Left lung (tissue), 10 donors: ENCODE results near the gene XKR3. TPM values are rescaled to one million over a fixed set of nuclear protein-coding genes. Genes with fewer than 3 reads are reported as not detected.
"Not testable (repeated sequence)": the region's sequence is repeated elsewhere in the genome, so short reads cannot be mapped to it uniquely, and the experiment has no call there.

ENCODE experiments used
- ATAC-seq: fragments of 200-7000 bp; cut with Tn5 transposase; one replicate; pipeline ENCODE4 v1.9.1; 2020; ENCODE audit warnings: moderate library complexity
- DNase-seq, 4 donors: peaks; one replicate each; pipeline ENCODE4 v3.0.0-alpha.2; 2013 to 2020
- H3K27ac ChIP-seq, 2 donors: fragments of 200-600 bp; sonication (generic) in 1 of 2; one replicate each; pipeline versions ENCODE4 v1.5.0 to v1.8.0; 2020 to 2021
- H3K27me3 ChIP-seq, 2 donors: fragments of 200-600 bp; sonication (generic) in 1 of 2; one replicate each; pipeline versions ENCODE4 v1.5.0 to v1.8.0; 2020 to 2021
- H3K36me3 ChIP-seq, 2 donors: fragments of 200-600 bp; sonication (generic) in 1 of 2; one replicate each; pipeline versions ENCODE4 v1.5.0 to v1.8.0; 2020 to 2021
- H3K4me1 ChIP-seq, 2 donors: fragments of 200-600 bp; one replicate each; pipeline ENCODE4 v1.8.0; 2021
- H3K4me3 ChIP-seq, 2 donors: fragments of 200-600 bp; sonication (generic) in 1 of 2; one replicate each; pipeline versions ENCODE4 v1.5.0 to v1.8.0; 2020 to 2021; ENCODE audit warnings: mild to moderate bottlenecking in 1 of 2
- H3K9me3 ChIP-seq, 2 donors: fragments of 200-600 bp; sonication (generic) in 1 of 2; one replicate each; pipeline versions ENCODE4 v1.5.0 to v1.8.0; 2020 to 2021
- CTCF ChIP-seq, 2 donors: fragments of 200-600 bp; sonication (generic) in 1 of 2; IDR thresholded peaks; one replicate each; pipeline versions ENCODE4 v1.5.0 to v1.8.0; 2021; ENCODE audit warnings: antibody characterized with exemption in 2 of 2
- intact Hi-C, 2 donors: fragments of 100-400 bp; cut with DNase I; formaldehyde crosslinking; loops; one replicate each; pipeline versions ENCODE4 v1.11.2 to v1.14.2; 2022
- polyA plus RNA-seq, 6 donors: library from polyadenylated mRNA; unstranded; fragments of 120-200 nt; gene quantifications; one replicate each; pipeline ENCODE4 v1.2.1, GENCODE V29; 2013; ENCODE audit not compliant: insufficient read length in 6 of 6
- total RNA-seq, 2 donors: library from RNA; stranded (reverse); fragmentation: NEBNext Ultra II Directional; extraction: Animal tissue kit (Norgen Biotek cat#: 25700); gene quantifications; one replicate each; pipeline ENCODE4 v1.2.1, GENCODE V29; 2021
- donor health status: DM: no; HTN: yes; CAD: no.
- donor health status: DM: no; HTN: no; CAD: no.

Gene XKR3
- total and polyA plus RNA-seq, 8 donors, result 0.15 to 0.31 TPM; not detected in 6

DNA sequence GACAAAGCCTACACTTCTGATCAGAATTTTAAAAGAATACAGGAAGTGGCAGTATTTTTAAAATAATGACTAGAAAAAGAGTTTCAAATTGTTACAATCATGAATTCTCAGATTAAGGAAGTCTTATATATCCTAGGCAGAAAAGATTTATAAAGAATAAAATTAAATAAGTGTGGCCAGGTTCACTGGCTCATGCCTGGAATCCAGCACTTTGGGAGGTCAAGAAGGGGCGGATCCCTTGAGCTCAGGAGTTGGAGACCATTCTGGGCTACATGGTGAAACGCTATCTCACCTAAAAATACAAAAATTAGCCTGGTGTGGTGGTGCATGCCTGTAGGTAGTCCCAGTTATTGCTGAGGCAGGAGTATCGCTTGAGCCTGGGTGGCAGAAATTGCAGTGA lies 24.1 kb downstream of the XKR3 start:
- H3K9me3 ChIP-seq, result no peaks in the 10 kb centered on the region
- ATAC-seq, result no peak
- no peaks in the 10 kb centered on the region for H3K27me3 ChIP-seq
- TF ChIP-seq CTCF (IDR thresholded peaks at IDR 0.05), result no peak
- DNase-seq, result no peak
- no peak overlapping the region for H3K27ac ChIP-seq
- no peak overlapping the region for H3K4me3 ChIP-seq
- intact Hi-C loops, result no loop called here
- no peaks in the 10 kb centered on the region for H3K36me3 ChIP-seq
- no peaks in the 10 kb centered on the region for H3K4me1 ChIP-seq

DNA sequence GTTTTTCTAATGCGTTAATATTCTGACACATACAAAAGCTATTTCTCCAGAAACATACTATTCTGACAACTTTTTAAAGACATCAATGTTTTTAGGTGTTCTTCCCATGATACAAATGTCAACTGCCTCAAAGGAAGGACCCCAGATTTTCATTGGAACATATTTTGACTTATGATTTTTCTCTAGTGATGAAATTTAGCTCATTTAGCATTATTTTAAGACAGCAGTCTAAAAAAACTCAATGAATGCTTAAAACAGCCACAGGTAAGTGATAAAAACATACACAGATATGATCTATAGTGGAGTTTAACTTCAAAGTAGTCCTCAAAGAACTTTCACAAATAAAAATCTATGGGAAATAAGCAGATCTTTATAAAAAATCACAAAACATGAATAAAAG lies 24.9 kb downstream of the XKR3 start:
- ATAC-seq (no peak), DNase-seq (no peak)
- Histone ChIP-seq H3K27me3 (no peaks in the 10 kb centered on the region), H3K36me3 (no peaks in the 10 kb centered on the region), H3K4me1 (no peaks in the 10 kb centered on the region), H3K9me3 (no peaks in the 10 kb centered on the region), H3K4me3 (no peak overlapping the region), H3K27ac (no peak overlapping the region)
- intact Hi-C loops, result no loop called here
- no peak for TF ChIP-seq CTCF (IDR thresholded peaks at IDR 0.05)

- H3K9me3 ChIP-seq, intact Hi-C loops, DNase-seq, H3K4me3 ChIP-seq, ATAC-seq, H3K36me3 ChIP-seq, H3K4me1 ChIP-seq, H3K27me3 ChIP-seq, H3K27ac ChIP-seq: not testable (repeated sequence)
Observed at GRCh38 chr22:16795504-16795903, 29.7 kb downstream of the XKR3 start.

- Histone ChIP-seq H3K9me3 (no peaks in the 10 kb centered on the region), H3K36me3 (no peaks in the 10 kb centered on the region), H3K4me3 (no peak overlapping the region), H3K27ac (no peak overlapping the region), H3K27me3 (no peaks in the 10 kb centered on the region), H3K4me1 (no peaks in the 10 kb centered on the region)
- TF ChIP-seq CTCF (IDR thresholded peaks at IDR 0.05), result no peak
- no peak for ATAC-seq
- DNase-seq, result no peak
- intact Hi-C loops, result no loop called here
Observed at GRCh38 chr22:16793831-16794230, 31.4 kb downstream of the XKR3 start.

- H3K9me3 ChIP-seq, result no peaks in the 10 kb centered on the region
- DNase-seq (no peak), ATAC-seq (no peak)
- no peak for TF ChIP-seq CTCF (IDR thresholded peaks at IDR 0.05)
- H3K27ac ChIP-seq, result no peak overlapping the region
- H3K36me3 ChIP-seq, result no peaks in the 10 kb centered on the region
- intact Hi-C loops, result no loop called here
- H3K4me3 ChIP-seq, result no peak overlapping the region
- no peaks in the 10 kb centered on the region for H3K4me1 ChIP-seq
- H3K27me3 ChIP-seq, result no peaks in the 10 kb centered on the region
Observed at GRCh38 chr22:16789860-16790493, 35.2 kb downstream of the XKR3 start.

DNA sequence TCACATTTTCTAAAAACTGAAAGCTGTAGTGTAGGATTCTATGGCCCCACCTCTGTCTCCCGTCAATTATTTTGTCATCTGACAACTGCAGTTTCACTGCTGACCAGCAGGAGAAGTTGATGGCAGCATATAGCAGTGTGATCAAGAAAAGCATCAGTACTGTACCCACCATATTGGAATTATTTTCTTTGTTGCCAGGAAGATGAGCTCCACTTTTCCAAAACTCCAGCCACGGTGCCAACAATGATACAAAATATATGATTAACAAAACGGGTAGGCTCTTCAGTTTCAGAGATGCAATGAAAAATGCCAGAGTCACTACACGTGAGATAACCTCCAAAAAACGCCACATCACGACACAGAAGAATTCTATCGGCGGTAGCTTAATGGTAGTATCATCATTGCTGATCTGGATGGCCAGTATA lies 41.3 kb downstream of the XKR3 start:
- Histone ChIP-seq H3K9me3 (no peaks in the 10 kb centered on the region), H3K27me3 (no peaks in the 10 kb centered on the region), H3K4me1 (no peaks in the 10 kb centered on the region), H3K27ac (no peak overlapping the region), H3K4me3 (no peak overlapping the region), H3K36me3 (no peaks in the 10 kb centered on the region)
- intact Hi-C loops, result no loop called here
- ATAC-seq (no peak), DNase-seq (no peak)
- TF ChIP-seq CTCF (IDR thresholded peaks at IDR 0.05), result peak in 1 of 2 donors; percentile 10
